Measurements from ENCODE around the gene ECHDC3. TPM values are rescaled to one million over a fixed set of nuclear protein-coding genes. Genes with fewer than 3 reads are reported as not detected.
"Not testable (repeated sequence)": the region's sequence is repeated elsewhere in the genome, so short reads cannot be mapped to it uniquely, and the experiment has no call there.

The ECHDC3 gene
- total RNA-seq, result 4.2 and 6.7 TPM in 2 replicates

- DNase-seq (ENCODE audit: low read depth, low spot score), result no peak
These were observed at the start of gene ECHDC3 for GRCh38 chr10:11742009-11742778. ECHDC3 (plus strand) TSS chr10:11742382; CDS start chr10:11742577, 195 bp downstream.

- no peak for DNase-seq (ENCODE audit: low read depth, low spot score)
These were observed 48.8 kb upstream of the ECHDC3 start for GRCh38 chr10:11693376-11693775.

GRCh38 chr10:11695779-11696178, 46.4 kb upstream of the ECHDC3 start:
- DNase-seq (ENCODE audit: low read depth, low spot score), result no peak

- no peak for DNase-seq (ENCODE audit: low read depth, low spot score)
These were observed 44.3 kb upstream of the ECHDC3 start for GRCh38 chr10:11697718-11698527.

GRCh38 chr10:11698691-11699549, 43.3 kb upstream of the ECHDC3 start:
- no peak for DNase-seq (ENCODE audit: low read depth, low spot score)

- no peak for DNase-seq (ENCODE audit: low read depth, low spot score)
These were observed 42.6 kb upstream of the ECHDC3 start for GRCh38 chr10:11699550-11700097.

- no peak for DNase-seq (ENCODE audit: low read depth, low spot score)
These were observed 41.6 kb upstream of the ECHDC3 start for GRCh38 chr10:11700539-11700938.

- no peak for DNase-seq (ENCODE audit: low read depth, low spot score)
These were observed 40.6 kb upstream of the ECHDC3 start for GRCh38 chr10:11701451-11702095.

- no peak for DNase-seq (ENCODE audit: low read depth, low spot score)
These were observed 39.9 kb upstream of the ECHDC3 start for GRCh38 chr10:11702264-11702663.

- no peak for DNase-seq (ENCODE audit: low read depth, low spot score)
These were observed 38.1 kb upstream of the ECHDC3 start for GRCh38 chr10:11704092-11704491.

GRCh38 chr10:11705722-11706121, 36.5 kb upstream of the ECHDC3 start:
- no peak for DNase-seq (ENCODE audit: low read depth, low spot score)

- no peak for DNase-seq (ENCODE audit: low read depth, low spot score)
These were observed 35.2 kb upstream of the ECHDC3 start for GRCh38 chr10:11706895-11707567.

- DNase-seq (ENCODE audit: low read depth, low spot score), result no peak
These were observed 34.4 kb upstream of the ECHDC3 start for GRCh38 chr10:11707624-11708350.

- DNase-seq (ENCODE audit: low read depth, low spot score), result not testable (repeated sequence)
These were observed 33.4 kb upstream of the ECHDC3 start for GRCh38 chr10:11708801-11709200.

GRCh38 chr10:11712744-11713143, 29.4 kb upstream of the ECHDC3 start:
- no peak for DNase-seq (ENCODE audit: low read depth, low spot score)

- peak; percentile 13 for DNase-seq (ENCODE audit: low read depth, low spot score)
These were observed 28.9 kb upstream of the ECHDC3 start for GRCh38 chr10:11713186-11713743.

GRCh38 chr10:11713963-11714362, 28.2 kb upstream of the ECHDC3 start:
- no peak for DNase-seq (ENCODE audit: low read depth, low spot score)

- DNase-seq (ENCODE audit: low read depth, low spot score), result no peak
These were observed 27.3 kb upstream of the ECHDC3 start for GRCh38 chr10:11714750-11715365.

Data from pulmonary artery endothelial cell (primary cell).